CD4-positive, alpha-beta T cell treated with Interferon gamma for 1 hour (primary cell): ENCODE data around the gene PUM2.

Experiments
- DNase-seq: peaks from one replicate; pipeline ENCODE4 v3.0.0-alpha.2; 2020

PUM2 gene

DNA sequence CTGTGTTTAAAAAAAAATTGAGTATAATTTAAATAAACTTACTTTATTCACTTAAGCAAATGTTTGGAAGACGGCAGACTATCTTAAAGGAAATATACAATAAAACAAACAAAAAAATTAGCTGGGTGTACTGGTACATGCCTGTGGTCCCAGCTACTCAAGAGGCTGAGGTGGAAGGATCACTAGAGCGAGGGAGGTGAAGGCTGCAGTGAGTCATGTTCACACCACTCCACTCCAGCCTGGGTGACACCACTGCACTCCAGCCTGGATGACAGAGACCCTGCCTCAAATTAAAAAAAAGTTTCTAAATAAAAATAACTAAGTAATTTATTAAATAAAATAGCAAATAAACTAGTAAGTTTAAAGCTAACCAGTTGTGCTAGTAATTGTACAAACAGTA, 7.5 kb downstream of the PUM2 start:
- DNase-seq = no peak

DNA sequence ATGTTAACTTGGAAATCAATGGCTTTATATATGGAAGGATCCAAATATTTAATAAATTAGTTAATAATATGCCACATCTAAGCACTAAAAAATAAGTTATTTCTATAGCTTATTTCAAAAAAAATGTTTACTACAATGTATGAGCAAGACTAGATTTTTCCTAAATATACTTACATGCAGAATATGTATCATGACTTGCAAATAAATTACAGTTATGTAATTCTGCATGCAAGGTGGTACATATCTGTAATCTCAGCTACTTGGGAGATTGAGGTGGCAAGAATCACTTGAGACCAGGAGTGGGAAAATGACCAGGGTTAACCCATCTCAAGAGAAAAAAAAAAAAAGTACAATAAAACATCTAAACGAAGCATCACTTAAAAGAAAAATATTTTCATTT, 11.6 kb downstream of the PUM2 start:
- DNase-seq = no peak

- DNase-seq = no peak
Measured at GRCh38 chr2:20334605-20335203, 15.9 kb downstream of the PUM2 start.

DNA sequence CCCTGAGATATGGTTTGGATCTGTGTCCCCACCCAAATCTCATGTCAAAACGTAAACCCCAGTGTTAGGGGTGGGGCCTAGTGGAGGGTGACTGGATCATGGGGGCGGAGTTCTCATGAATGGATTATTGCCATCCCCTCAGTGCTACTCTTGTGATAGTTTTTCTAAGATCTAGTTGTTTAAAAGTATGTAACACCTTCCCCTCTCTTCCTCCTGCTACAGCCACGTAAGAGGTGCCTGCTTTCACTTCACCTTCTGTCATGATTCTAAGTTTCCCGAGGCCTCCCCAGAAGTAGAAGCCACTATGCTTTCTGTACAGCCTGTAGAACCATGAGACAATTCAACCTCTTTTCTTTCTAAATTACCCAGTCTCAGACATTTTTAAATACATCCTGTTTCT, 16.9 kb downstream of the PUM2 start:
- no peak for DNase-seq

- DNase-seq = no peak
Measured at GRCh38 chr2:20330192-20330591, 20.5 kb downstream of the PUM2 start.

DNA sequence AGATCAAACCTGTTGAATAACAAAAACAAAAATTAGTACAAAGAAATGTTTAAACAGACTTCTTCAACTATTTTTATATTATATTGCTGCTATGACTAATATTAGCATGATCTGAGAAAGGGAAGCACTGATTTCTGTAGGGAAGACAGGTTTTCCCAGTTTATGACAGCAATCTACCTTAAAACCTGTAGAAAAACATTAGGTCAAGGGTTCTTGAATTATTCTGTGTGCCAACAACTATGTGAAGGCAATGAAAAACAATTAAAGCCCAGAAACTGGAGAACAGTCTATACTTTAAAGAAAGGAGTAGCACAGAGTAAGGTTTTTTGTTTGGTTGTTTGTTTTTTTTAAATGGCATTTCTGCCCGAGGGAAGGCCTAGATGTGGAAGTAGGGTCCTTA, 23.3 kb downstream of the PUM2 start:
- no peak for DNase-seq

- peak; percentile 33 for DNase-seq
Measured at GRCh38 chr2:20326163-20326780, 24.4 kb downstream of the PUM2 start.

DNA sequence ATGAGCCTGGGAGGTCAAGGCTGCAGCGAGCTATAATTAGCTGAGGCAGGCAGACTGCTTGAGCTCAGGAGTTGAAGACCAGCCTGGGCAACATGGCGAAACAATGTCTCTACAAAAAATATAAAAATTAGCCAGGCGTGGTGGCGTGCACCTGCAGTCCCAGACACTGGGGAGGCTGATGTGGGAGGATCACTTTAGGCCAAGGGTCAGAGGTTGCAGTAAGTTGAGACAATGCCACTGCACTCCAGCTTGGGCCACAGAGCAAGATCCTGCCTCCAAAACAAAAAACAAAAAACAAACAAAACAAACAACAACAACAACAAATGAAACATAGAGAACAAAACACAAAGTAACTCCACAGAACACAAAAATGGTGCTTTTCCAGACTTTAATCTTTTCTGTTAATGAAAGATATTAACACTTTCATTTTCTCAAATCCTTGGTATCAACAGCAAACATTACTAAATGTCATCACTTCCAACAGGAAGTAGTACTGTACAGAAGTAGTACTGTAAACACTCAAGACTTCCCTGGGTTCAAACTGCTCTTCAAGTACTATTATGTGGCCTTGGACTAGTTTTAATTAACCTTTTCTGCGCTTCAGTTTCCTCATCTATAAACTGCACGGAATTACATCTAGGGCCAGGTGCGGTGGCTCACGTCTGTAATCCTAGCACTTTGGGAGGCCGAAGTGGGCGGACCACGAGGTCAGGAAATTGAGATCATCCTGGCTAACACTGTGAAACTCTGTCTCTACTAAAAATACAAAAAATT, 27.9 kb downstream of the PUM2 start:
- no peak for DNase-seq

DNA sequence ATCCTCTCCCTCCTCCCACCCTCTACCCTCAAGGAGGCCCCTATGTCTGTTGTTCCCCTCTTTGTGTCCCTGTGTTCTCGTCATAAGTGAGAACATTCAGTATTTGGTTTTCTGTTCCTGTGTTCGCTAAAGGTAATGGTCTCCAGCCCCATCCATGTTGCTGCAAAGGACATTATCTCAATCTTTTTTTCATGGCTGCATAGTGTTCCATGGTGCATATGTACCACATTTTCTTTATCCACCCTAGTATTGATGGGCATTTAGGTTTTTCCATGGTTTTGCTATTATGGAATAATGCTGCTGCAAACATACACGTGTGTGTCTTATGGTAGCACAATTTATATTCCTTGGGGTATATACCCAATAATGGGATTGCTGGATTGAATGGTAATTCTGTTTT, 33.0 kb downstream of the PUM2 start:
- no peak for DNase-seq

- no peak for DNase-seq
Measured at GRCh38 chr2:20317197-20317596, 33.4 kb downstream of the PUM2 start.

DNA sequence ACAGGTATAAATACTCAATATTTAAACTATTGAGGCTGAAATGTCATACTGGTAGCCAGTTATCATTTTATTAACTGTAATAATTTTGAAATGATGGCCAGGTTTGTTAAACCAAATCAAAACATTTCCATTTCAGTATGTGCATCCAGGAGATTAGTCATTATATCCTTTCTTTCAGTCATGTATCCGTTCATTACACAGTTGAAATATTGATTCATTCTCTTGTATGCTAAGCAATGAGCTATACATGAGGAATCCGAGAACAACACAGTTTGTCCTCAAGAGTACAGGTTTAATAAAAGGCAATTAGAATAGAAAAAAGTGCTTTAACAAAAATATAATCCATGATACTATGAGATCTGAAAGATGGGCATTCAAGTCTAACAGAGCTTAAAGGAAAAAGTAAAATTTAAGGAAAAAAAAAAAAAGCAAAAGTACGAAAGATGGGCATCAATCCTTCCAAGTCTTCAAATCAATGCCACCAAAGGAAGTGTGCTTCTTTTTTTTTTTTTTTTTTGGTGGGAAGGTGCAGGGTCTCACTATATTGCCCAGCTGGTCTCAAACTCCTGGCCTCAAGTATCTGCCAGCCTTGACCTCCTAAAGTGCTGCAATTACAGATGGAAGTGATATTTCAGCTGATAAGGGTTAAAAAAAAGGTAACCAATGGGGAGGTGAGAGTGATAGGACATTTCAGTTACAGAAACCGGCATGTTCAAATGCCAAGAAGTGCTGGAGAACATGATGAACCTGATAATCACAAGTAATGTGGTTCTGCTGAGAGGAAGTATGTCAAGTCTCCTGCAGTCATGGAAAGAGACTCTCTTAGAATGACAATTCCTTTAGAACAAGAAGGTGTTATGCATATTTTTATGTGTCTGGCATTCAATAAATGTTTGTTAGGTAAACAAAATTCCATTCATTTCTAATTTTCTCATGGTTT, 35.8 kb downstream of the PUM2 start:
- DNase-seq = no peak

GRCh38 chr2:20313659-20314058, 37.0 kb downstream of the PUM2 start:
- DNase-seq = no peak

DNA sequence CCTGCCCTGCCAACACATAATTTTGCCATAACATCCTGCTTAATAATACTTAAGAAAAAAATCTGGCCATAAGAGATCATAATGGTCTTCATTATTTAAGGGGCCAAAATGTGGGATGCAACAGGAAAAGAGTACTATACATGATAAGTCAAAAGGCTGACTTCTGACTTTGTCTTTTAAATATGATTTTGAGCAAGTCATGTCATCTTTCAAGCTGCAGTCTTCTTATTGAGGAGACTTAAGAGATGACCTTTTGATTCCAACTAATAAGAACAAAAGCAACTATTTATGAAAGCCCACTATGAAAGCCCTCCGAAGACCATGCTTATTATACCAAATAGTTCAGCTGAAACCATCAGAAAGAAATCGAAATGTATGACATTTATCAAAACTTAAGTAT, 41.6 kb downstream of the PUM2 start:
- DNase-seq = no peak

DNA sequence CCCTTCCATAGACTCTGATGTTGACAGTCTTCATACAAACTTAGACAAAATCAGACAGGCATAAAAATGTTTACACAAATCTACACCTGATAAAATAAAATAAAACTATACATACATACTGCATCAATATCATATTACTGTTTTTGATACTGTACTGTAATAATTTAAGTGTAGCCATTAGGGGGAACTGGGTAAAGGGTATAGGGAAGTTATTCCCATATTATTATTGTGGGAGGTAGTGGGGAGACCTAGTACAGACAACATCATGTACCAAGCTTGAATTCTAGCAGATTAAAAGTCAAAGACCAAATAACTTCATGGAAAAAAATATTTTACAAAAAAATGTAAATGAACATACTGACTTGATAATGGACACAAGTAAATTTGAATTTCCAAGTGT, 43.3 kb downstream of the PUM2 start:
- no peak for DNase-seq

DNA sequence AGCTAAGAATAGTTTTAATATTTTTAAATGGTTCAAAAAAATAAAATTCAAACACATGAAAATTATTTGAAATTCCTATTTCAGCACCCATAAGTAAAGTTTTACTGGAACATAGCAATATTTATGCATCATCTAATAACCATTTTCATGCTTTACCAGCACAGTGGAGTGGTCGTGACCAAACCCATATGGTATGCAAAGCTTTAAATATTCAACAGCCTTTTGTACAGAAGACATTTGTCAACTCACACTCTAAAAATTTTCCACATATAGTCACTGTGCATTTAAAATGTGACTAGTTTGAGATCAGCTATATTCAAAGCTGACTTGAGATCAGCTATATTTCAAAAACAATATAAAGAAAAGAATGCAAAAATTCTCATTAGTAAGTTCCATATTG, 46.2 kb downstream of the PUM2 start:
- DNase-seq = no peak

GRCh38 chr2:20303966-20304365, 46.7 kb downstream of the PUM2 start:
- DNase-seq = no peak

GRCh38 chr2:20302019-20302418, 48.6 kb downstream of the PUM2 start:
- DNase-seq = no peak

- DNase-seq = no peak
Measured at GRCh38 chr2:20300656-20301055, 50.0 kb downstream of the PUM2 start.

DNA sequence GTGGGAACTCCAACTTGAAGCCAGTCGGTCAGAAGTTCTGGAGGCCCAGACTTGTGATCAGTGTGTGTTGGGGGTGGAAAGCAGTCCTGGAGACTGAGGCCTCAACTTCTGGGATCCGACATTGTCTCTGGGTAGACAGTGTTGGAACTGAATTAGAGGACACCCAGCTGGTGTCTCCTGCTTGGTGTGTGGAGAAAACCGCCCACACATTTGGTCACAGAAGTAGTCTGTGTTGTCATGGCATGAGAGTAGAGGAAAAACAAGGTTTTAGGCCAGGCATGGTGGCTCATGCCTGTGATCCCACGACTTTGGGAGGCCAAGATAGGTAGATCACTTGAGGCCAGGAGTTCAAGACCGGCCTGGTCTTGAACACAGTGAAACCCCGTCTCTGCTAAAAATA, 51.5 kb downstream of the PUM2 start:
- DNase-seq = no peak

GRCh38 chr2:20294231-20294630, 56.4 kb downstream of the PUM2 start:
- DNase-seq = no peak

- DNase-seq = no peak
Measured at GRCh38 chr2:20292984-20293383, 57.7 kb downstream of the PUM2 start.

GRCh38 chr2:20291846-20292408, 58.7 kb downstream of the PUM2 start:
- no peak for DNase-seq

DNA sequence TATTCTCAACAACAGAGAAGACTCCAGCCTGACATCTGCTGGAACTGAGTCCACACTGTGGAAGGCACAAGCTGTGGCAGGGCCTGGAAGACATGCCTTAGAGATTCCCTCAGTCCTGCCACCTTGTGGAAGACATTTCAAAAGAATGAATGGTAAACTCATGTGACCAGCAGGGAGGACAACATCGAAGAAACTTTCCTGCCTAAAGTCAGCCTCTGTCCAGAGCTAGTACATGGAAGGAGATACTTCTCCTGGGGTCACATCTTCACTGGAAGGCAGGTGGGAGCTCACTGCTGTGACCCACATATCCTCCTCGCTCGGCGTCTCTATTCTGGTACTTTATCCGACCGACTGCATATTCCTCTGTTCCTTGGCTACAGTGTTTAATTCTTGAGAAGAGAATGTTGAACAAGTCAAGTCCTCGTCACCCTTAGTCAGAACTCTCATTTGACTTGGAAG, 59.5 kb downstream of the PUM2 start:
- no peak for DNase-seq
